Bronchial epithelial cell (primary cell): Measurements from ENCODE around the gene SYCP2. TPM values are rescaled to one million over a fixed set of nuclear protein-coding genes. Genes with fewer than 3 reads are reported as not detected.
"Not testable (repeated sequence)": the region's sequence is repeated elsewhere in the genome, so short reads cannot be mapped to it uniquely, and the experiment has no call there.

ENCODE experiments used
- DNase-seq: peaks from one replicate; pipeline ENCODE4 v3.0.0-alpha.2; 2010; ENCODE audit warnings: low read depth
- FAIRE-seq: peaks from 2 replicates; lab custom pipeline; 2011; peaks lifted over from hg19 to GRCh38; lab: Jason Lieb, UNC
- H3K27me3 ChIP-seq: 2 replicates; pipeline ENCODE4 v1.5.1; 2011; ENCODE audit warnings: low read length; ENCODE audit not compliant: control insufficient read depth, insufficient read depth
- H3K36me3 ChIP-seq: 2 replicates; pipeline ENCODE4 v1.5.1; 2011; ENCODE audit warnings: low read length; ENCODE audit not compliant: control insufficient read depth, insufficient read depth
- H3K4me3 ChIP-seq: 2 replicates; pipeline ENCODE4 v1.5.1; 2011; ENCODE audit warnings: mild to moderate bottlenecking, low read depth, low read length, control low read depth
- total RNA-seq: library from RNA; depleted of rRNA; stranded (reverse); fragments of >200 nt; gene quantifications from 2 replicates; pipeline ENCODE4 v1.2.1, GENCODE V29; 2014
- TF ChIP-seq, protein P1 (sequence below): IDR thresholded peaks from 2 replicates; pipeline ENCODE4 v1.5.1; 2011; ENCODE audit warnings: mild to moderate bottlenecking, moderate library complexity, low read length, control low read depth, inconsistent platforms; ENCODE audit not compliant: insufficient read depth, severe bottlenecking

The SYCP2 gene
- total RNA-seq, 1 donor from 2014 or later: 0.26 TPM

DNA sequence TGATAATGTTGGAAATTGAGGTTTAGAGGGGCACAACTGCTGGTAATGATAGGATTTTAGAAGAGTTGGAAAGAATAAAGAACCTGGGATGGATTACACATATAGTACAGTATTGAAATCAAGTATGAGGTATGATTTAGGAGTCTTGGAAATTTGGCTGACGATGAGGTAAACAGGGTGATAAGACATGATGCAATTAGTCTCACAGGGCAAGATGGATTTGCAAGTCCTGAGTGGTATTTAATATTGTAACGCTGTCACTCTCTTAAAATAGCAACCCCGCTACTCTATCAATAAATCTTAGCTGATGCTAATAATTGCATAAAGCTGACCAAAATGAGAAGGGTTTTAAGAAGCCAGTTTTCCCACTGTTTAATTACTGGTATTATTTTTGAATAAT, 70.4 kb downstream of the SYCP2 start:
- TF ChIP-seq, protein P1, sequence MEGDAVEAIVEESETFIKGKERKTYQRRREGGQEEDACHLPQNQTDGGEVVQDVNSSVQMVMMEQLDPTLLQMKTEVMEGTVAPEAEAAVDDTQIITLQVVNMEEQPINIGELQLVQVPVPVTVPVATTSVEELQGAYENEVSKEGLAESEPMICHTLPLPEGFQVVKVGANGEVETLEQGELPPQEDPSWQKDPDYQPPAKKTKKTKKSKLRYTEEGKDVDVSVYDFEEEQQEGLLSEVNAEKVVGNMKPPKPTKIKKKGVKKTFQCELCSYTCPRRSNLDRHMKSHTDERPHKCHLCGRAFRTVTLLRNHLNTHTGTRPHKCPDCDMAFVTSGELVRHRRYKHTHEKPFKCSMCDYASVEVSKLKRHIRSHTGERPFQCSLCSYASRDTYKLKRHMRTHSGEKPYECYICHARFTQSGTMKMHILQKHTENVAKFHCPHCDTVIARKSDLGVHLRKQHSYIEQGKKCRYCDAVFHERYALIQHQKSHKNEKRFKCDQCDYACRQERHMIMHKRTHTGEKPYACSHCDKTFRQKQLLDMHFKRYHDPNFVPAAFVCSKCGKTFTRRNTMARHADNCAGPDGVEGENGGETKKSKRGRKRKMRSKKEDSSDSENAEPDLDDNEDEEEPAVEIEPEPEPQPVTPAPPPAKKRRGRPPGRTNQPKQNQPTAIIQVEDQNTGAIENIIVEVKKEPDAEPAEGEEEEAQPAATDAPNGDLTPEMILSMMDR: no peak
- DNase-seq: no peak
- Histone ChIP-seq H3K36me3 (no peaks in the 10 kb centered on the region), H3K4me3 (no peak overlapping the region), H3K27me3 (no peaks in the 10 kb centered on the region)
- no peak for FAIRE-seq

DNA sequence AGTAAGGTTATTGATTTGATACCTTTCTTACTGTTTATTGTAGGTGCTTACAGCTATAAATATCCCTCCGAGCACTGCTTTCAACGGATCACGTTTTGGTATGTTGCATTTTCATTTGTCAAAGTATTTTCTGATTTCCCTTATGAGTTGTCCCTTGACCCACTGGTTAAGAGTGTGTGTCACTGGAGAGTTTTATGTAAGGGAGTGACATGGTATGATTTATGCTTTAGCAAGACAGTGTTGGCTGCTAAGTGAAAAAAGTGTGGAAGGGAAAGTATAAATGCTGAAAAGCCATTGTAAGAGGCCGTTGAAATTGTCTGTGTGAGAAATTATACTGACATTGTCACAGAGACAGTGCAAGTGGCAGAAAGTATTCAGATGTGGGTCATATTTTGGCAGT, 72.0 kb downstream of the SYCP2 start:
- FAIRE-seq (no peak), DNase-seq (no peak)
- Histone ChIP-seq H3K27me3 (no peaks in the 10 kb centered on the region), H3K4me3 (no peak overlapping the region), H3K36me3 (no peaks in the 10 kb centered on the region)
- TF ChIP-seq, protein P1: no peak

- no peak overlapping the region for H3K4me3 ChIP-seq
- no peaks in the 10 kb centered on the region for H3K27me3 ChIP-seq
- TF ChIP-seq, protein P1: no peak
- FAIRE-seq: no peak
- no peak for DNase-seq
- H3K36me3 ChIP-seq: no peaks in the 10 kb centered on the region
Measured at GRCh38 chr20:59858425-59858824, 75.0 kb downstream of the SYCP2 start.

GRCh38 chr20:59857966-59858365, 75.5 kb downstream of the SYCP2 start:
- Histone ChIP-seq H3K36me3 (no peaks in the 10 kb centered on the region), H3K27me3 (no peaks in the 10 kb centered on the region), H3K4me3 (no peak overlapping the region)
- TF ChIP-seq, protein P1: no peak
- DNase-seq (no peak), FAIRE-seq (no peak)

DNA sequence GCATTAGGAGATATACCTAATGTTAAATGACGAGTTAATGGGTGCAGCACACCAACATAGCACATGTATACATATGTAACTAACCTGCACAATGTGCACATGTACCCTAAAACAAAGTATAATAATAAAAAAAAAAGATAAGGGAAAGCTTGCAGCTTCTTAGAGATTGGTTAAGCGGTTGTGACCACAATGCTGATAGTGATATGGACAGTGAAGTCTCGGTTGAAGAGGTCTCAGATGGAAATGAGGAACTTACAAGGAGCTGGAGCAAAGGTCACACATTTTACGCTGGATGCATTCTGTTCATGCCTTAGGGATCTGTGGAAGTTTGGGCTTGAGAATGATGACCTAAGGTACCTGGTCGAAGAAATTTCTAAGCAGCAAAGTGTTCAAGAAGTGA, 76.5 kb downstream of the SYCP2 start:
- not testable (repeated sequence) for H3K4me3 ChIP-seq, H3K36me3 ChIP-seq, H3K27me3 ChIP-seq, FAIRE-seq, DNase-seq

DNA sequence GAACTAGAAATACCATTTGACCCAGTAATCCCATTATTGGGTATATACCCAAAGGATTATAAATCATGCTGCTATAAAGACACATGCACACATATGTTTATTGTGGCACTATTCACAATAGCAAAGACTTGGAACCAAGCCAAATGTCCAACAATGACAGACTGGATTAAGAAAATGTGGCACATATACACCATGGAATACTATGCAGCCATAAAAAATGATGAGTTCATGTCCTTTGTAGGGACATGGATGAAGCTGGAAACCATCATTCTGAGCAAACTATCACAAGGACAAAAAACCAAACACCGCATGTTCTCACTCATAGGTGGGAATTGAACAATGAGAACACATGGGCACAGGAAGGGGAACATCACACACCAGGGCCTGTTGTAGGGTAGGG, 76.9 kb downstream of the SYCP2 start:
- H3K36me3 ChIP-seq, FAIRE-seq, H3K27me3 ChIP-seq, H3K4me3 ChIP-seq, DNase-seq: not testable (repeated sequence)

DNA sequence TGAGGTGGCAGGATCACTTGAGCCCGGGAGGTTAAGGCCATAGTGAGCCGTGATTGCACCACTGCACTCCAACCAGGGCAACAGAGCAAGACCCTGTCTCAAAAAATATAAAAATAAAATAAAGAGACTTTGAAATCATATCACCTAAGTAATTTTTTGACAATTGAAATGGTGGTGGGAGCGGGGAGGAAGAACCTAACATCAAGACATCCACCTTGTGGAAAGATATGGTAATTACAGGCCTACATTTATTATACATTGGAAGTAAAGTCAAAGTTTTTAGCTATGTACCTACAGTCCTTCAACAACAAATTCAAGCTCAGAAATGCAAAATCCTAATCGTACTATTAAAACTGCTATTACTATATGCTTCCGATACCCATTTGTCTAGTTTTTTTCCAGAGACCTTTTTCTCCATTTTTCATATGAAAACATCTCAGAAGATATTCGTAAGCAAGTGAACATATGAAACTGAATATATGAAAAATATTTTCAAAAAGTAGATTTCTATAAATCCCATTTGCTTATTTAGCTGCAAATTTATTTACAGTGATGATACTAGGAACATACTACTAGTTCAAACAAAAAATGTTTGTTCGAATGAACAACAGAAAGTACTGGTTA, 83.3 kb downstream of the SYCP2 start:
- H3K4me3 ChIP-seq: no peak overlapping the region
- FAIRE-seq (no peak), DNase-seq (peak; percentile 53)
- no peaks in the 10 kb centered on the region for H3K36me3 ChIP-seq
- TF ChIP-seq, protein P1: peak; percentile 44
- H3K27me3 ChIP-seq: no peaks in the 10 kb centered on the region
